GM12878 (cell line): Measurements from ENCODE around the gene MST1R. TPM values are rescaled to one million over a fixed set of nuclear protein-coding genes. Genes with fewer than 3 reads are reported as not detected.

ENCODE experiments used
- ATAC-seq: fragments of 200-7000 bp; cut with Tn5 transposase; 3 replicates; pipeline ENCODE4 v1.9.1; 2020; ENCODE audit warnings: mild to moderate bottlenecking, moderate library complexity
- BruUV-seq: library from RNA; stranded (reverse); fragments of 400-500 nt; replicated peaks from 2 replicates; lab custom pipeline; 2021; lab: Mats Ljungman, UMichigan
- CTCF ChIA-PET: fragments of 300-600 bp; sonication (Branson Sonifier 250); formaldehyde crosslinking; extraction: SDS; loops from one replicate; lab custom pipeline; 2021; ENCODE audit warnings: inconsistent platforms; lab: Yijun Ruan, JAX
- POLR2A ChIA-PET: fragments of 350-600 bp; formaldehyde crosslinking; extraction: SDS; loops from one replicate; lab custom pipeline; 2021; ENCODE audit warnings: inconsistent platforms; lab: Charles Lee
- RAD21 ChIA-PET: fragments of 300-600 bp; sonication (Branson Sonifier 250); formaldehyde crosslinking; loops from one replicate; lab custom pipeline; 2023; ENCODE audit warnings: antibody characterized with exemption; ENCODE audit not compliant: unreplicated experiment; lab: Charles Lee
- SMC1A ChIA-PET: fragments of 300-600 bp; sonication (Branson Sonifier 250); formaldehyde crosslinking; loops from one replicate; lab custom pipeline; 2023; ENCODE audit not compliant: unreplicated experiment, uncharacterized antibody; lab: Charles Lee
- DNase-seq: peaks from one replicate; pipeline ENCODE4 v3.0.0-alpha.2; 2011; ENCODE audit warnings: low read depth, low spot score
- FAIRE-seq: peaks from 3 replicates; lab custom pipeline; 2011; peaks lifted over from hg19 to GRCh38; lab: Jason Lieb, UNC
- H2AFZ ChIP-seq: 2 replicates; pipeline ENCODE4 v1.6.0; 2011; ENCODE audit warnings: low read depth, low read length, control low read depth; ENCODE audit not compliant: control insufficient read depth
- H3K27ac ChIP-seq: 2 replicates; pipeline ENCODE4 v1.5.1; 2011; ENCODE audit warnings: control low read depth; ENCODE audit not compliant: control insufficient read depth, insufficient read depth
- H3K27me3 ChIP-seq, 2 experiments: replicated peaks in 1 of 2; 2 replicates each; pipeline versions ENCODE4 v1.6.0 to v1.6.1; 2011; ENCODE audit warnings: low read length in 1 of 2; ENCODE audit not compliant: control insufficient read depth in 2 of 2, insufficient read depth in 2 of 2
- H3K36me3 ChIP-seq, 2 experiments: 2 replicates each; pipeline ENCODE4 v1.5.1; 2011; ENCODE audit warnings: low read length in 1 of 2; ENCODE audit not compliant: control insufficient read depth in 2 of 2, insufficient read depth in 2 of 2
- H3K4me1 ChIP-seq: 2 replicates; pipeline ENCODE4 v1.6.1; 2011; ENCODE audit warnings: mild to moderate bottlenecking, low read length, moderate library complexity, mixed read lengths; ENCODE audit not compliant: control insufficient read depth, insufficient read depth
- H3K4me2 ChIP-seq: 2 replicates; pipeline ENCODE4 v1.6.0; 2011; ENCODE audit warnings: control low read depth; ENCODE audit not compliant: control insufficient read depth, insufficient read depth
- H3K4me3 ChIP-seq: fragments of 200-600 bp; sonication (generic); 2 replicates; pipeline ENCODE4 v1.5.1; 2016
- H3K79me2 ChIP-seq: 2 replicates; pipeline ENCODE4 v1.6.0; 2011; ENCODE audit warnings: low read length; ENCODE audit not compliant: control insufficient read depth, insufficient read depth
- H3K9ac ChIP-seq: 2 replicates; pipeline ENCODE4 v1.8.0; 2011; ENCODE audit warnings: low read length, control low read depth, mixed read lengths; ENCODE audit not compliant: control insufficient read depth, insufficient read depth
- H3K9me3 ChIP-seq: replicated peaks from 3 replicates; pipeline ENCODE4 v1.5.1; 2011; ENCODE audit warnings: mild to moderate bottlenecking, low read length; ENCODE audit not compliant: control insufficient read depth, insufficient read depth
- H4K20me1 ChIP-seq: 2 replicates; pipeline ENCODE4 v1.6.0; 2011; ENCODE audit not compliant: control insufficient read depth, insufficient read depth
- ASH2L ChIP-seq: fragments of 300-600, 200-600 bp; sonication (generic); IDR thresholded peaks from 2 replicates; pipeline ENCODE4 v1.6.1; 2017; ENCODE audit warnings: low read depth, mild to moderate bottlenecking, borderline replicate concordance
- BACH1 ChIP-seq: fragments of 450-650 bp; IDR thresholded peaks from 2 replicates; pipeline ENCODE4 v1.6.1; 2017; ENCODE audit warnings: mild to moderate bottlenecking, borderline replicate concordance
- CREB1 ChIP-seq: IDR thresholded peaks from 2 replicates; pipeline ENCODE4 v1.6.1; 2012; ENCODE audit warnings: low read depth, mild to moderate bottlenecking, inconsistent platforms
- MYB ChIP-seq: fragments of 150-350 bp; IDR thresholded peaks from 2 replicates; pipeline ENCODE4 v1.6.1; 2014; ENCODE audit warnings: mild to moderate bottlenecking, low read depth, low read length, borderline replicate concordance
- RAD51 ChIP-seq: fragments of 450-650 bp; IDR thresholded peaks from 2 replicates; pipeline ENCODE4 v1.6.1; 2016; ENCODE audit warnings: moderate library complexity, mild to moderate bottlenecking, inconsistent platforms
- SMAD5 ChIP-seq: IDR thresholded peaks from 2 replicates; pipeline ENCODE4 v1.6.1; 2016; ENCODE audit warnings: antibody characterized with exemption, low read depth
- WGBS: methylation state at CpG from one replicate; pipeline ENCODE4 v1.1.6; 2016; ENCODE audit warnings: low lambda C conversion rate; ENCODE audit not compliant: insufficient replicate concordance, insufficient coverage; ENCODE audit errors: missing lambda C conversion rate; 5-methylcytosine and 5-hydroxymethylcytosine counted together
- in situ Hi-C: fragments of 300-500 bp; cut with MboI; formaldehyde crosslinking; loops from 9 replicates; pipeline ENCODE4 v1.14.3; 2018; ENCODE audit warnings: mixed read lengths
- intact Hi-C: fragments of 100-400 bp; cut with micrococcal nuclease; formaldehyde crosslinking; loops from one replicate; pipeline ENCODE4 v1.14.2; 2022; ENCODE audit not compliant: unreplicated experiment
- polyA plus RNA-seq, 11 experiments: library from polyadenylated mRNA; depleted of rRNA in 4 of 11; unstranded in 6 of 11; stranded (reverse) in 5 of 11; fragments of >200 nt; fragmentation: Nextera tagmentation in 4 of 11; fragmentation: Illumina TruSeq in 1 of 11; extraction: Ambion mirVana in 4 of 11; extraction: Trizol in 1 of 11; gene quantifications; 1 replicate in 1 of 11; 2 replicates in 10 of 11; pipeline versions ENCODE4 v1.2.1 to v1.2.3, GENCODE V29; 2011 to 2016; ENCODE audit warnings: inconsistent platforms in 2 of 11, missing spikeins in 2 of 11, low read depth in 1 of 11
- total RNA-seq, 4 experiments: library from RNA; depleted of rRNA in 3 of 4; stranded (reverse); fragments of >200 nt in 3 of 4; fragmentation: Illumina TruSeq in 1 of 4; extraction: Trizol in 1 of 4; gene quantifications; 2 replicates each; pipeline versions ENCODE4 v1.2.1 to v1.2.3, GENCODE V29; 2013 to 2021
- TF ChIP-seq, protein P1 (sequence below): IDR thresholded peaks from 2 replicates; pipeline ENCODE4 v1.6.1; 2012; ENCODE audit warnings: low read length, inconsistent platforms
- TF ChIP-seq, protein P2 (sequence below): IDR thresholded peaks from 2 replicates; pipeline ENCODE4 v1.6.1; 2012; ENCODE audit warnings: mild to moderate bottlenecking, low read depth, low read length
- TF ChIP-seq, protein P3 (sequence below), 3 experiments: IDR thresholded peaks in 2 of 3; conservative IDR thresholded peaks in 1 of 3; 2 replicates each; pipeline ENCODE4 v1.5.1; 2011; ENCODE audit warnings: low read depth in 3 of 3, low read length in 3 of 3, mild to moderate bottlenecking in 3 of 3, control low read depth in 2 of 3, moderate library complexity in 2 of 3, inconsistent platforms in 1 of 3, mixed read lengths in 1 of 3; ENCODE audit not compliant: control insufficient read depth in 2 of 3, insufficient read depth in 1 of 3; ENCODE audit errors: extremely low read depth in 1 of 3

Gene MST1R
- total and polyA plus RNA-seq, 10 of the 15 experiments (the other 5 are each of a cell fraction or from before 2014, with no cell fraction given) = 0.40 to 5.6 (median 1.2) TPM

DNA sequence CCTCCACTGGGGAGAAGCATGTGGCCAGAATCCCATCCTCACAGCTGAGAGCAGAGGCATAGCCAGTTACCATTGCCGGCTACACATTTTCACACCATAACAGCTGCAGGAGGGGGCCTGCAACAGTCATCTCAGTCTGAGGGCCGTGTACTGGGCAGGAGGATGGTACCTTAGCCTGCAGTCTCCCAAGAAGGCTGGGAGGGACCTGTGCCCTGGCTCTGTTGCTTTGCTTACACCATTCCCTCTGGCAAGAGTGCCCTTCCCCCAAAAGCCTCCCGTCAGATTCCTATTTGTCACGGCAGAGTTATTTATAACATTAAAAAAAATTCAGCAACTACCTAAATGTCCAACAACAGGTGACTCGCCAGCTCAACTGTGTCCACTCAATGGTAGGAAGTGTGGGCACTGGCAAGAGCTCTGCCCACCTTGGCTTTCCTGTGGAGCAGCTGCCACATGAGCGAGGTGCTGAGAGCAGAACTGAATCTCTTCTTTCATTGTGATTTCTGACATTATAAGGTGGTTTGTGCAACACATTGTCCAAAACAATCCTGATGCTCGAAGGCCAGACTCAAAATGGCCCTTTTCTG is 38.4 kb downstream of the MST1R start (continued):
- TF ChIP-seq, protein P1, sequence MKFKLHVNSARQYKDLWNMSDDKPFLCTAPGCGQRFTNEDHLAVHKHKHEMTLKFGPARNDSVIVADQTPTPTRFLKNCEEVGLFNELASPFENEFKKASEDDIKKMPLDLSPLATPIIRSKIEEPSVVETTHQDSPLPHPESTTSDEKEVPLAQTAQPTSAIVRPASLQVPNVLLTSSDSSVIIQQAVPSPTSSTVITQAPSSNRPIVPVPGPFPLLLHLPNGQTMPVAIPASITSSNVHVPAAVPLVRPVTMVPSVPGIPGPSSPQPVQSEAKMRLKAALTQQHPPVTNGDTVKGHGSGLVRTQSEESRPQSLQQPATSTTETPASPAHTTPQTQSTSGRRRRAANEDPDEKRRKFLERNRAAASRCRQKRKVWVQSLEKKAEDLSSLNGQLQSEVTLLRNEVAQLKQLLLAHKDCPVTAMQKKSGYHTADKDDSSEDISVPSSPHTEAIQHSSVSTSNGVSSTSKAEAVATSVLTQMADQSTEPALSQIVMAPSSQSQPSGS = no peak
- TF ChIP-seq, protein P2, sequence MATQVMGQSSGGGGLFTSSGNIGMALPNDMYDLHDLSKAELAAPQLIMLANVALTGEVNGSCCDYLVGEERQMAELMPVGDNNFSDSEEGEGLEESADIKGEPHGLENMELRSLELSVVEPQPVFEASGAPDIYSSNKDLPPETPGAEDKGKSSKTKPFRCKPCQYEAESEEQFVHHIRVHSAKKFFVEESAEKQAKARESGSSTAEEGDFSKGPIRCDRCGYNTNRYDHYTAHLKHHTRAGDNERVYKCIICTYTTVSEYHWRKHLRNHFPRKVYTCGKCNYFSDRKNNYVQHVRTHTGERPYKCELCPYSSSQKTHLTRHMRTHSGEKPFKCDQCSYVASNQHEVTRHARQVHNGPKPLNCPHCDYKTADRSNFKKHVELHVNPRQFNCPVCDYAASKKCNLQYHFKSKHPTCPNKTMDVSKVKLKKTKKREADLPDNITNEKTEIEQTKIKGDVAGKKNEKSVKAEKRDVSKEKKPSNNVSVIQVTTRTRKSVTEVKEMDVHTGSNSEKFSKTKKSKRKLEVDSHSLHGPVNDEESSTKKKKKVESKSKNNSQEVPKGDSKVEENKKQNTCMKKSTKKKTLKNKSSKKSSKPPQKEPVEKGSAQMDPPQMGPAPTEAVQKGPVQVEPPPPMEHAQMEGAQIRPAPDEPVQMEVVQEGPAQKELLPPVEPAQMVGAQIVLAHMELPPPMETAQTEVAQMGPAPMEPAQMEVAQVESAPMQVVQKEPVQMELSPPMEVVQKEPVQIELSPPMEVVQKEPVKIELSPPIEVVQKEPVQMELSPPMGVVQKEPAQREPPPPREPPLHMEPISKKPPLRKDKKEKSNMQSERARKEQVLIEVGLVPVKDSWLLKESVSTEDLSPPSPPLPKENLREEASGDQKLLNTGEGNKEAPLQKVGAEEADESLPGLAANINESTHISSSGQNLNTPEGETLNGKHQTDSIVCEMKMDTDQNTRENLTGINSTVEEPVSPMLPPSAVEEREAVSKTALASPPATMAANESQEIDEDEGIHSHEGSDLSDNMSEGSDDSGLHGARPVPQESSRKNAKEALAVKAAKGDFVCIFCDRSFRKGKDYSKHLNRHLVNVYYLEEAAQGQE = no peak
- TF ChIP-seq, all 136 proteins: peak for 0

DNA sequence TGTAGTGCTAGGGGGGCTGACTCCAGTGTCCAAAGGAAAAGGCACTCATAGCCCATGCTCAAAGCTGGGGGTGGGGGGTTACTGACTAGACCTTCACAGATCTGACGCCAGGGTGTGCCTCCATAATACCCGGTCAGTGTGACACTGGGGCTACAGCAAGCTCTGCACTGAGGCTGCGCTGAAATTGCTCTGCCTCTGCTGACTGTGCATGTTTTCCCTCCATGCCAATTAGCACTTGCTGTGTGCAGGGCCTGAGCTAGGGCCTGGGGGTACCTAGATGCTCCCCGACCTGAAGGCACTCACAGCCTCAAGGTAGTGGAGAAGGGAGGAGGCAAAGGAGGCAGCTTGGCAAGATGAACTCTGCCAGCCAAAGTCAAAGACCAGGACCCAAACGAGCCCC is 39.2 kb downstream of the MST1R start:
- BruUV-seq = no TSS peak
- in situ Hi-C loops = no loop called here
- DNase-seq = no peak
- no peak overlapping the region for H3K9ac ChIP-seq
- no peak for ATAC-seq
- ChIA-PET CTCF (no interaction called here), RAD21 (no interaction called here), SMC1A (no interaction called here), POLR2A (no interaction called here)
- FAIRE-seq = no peak
- H2AFZ ChIP-seq = no peak overlapping the region
- intact Hi-C loops = no loop called here
- H3K9me3 ChIP-seq = no peaks in the 10 kb centered on the region
- no peak overlapping the region for H3K4me2 ChIP-seq
- no peaks in the 10 kb centered on the region for H4K20me1 ChIP-seq
- no peak for TF ChIP-seq BACH1
- TF ChIP-seq CREB1 = no peak
- no peak for TF ChIP-seq MYB
- no peak for TF ChIP-seq ASH2L
- TF ChIP-seq, protein P3, sequence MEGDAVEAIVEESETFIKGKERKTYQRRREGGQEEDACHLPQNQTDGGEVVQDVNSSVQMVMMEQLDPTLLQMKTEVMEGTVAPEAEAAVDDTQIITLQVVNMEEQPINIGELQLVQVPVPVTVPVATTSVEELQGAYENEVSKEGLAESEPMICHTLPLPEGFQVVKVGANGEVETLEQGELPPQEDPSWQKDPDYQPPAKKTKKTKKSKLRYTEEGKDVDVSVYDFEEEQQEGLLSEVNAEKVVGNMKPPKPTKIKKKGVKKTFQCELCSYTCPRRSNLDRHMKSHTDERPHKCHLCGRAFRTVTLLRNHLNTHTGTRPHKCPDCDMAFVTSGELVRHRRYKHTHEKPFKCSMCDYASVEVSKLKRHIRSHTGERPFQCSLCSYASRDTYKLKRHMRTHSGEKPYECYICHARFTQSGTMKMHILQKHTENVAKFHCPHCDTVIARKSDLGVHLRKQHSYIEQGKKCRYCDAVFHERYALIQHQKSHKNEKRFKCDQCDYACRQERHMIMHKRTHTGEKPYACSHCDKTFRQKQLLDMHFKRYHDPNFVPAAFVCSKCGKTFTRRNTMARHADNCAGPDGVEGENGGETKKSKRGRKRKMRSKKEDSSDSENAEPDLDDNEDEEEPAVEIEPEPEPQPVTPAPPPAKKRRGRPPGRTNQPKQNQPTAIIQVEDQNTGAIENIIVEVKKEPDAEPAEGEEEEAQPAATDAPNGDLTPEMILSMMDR (IDR thresholded peaks at IDR 0.05 in 2 of 3, conservative IDR thresholded peaks at IDR 0.05 in 1 of 3; ENCODE audit: control insufficient read depth in 2 of 3, extremely low read depth in 1 of 3, insufficient read depth in 1 of 3, low read depth in 3 of 3, low read length in 3 of 3) = no peak
- TF ChIP-seq SMAD5 = no peak
- no peak for TF ChIP-seq RAD51
- H3K4me1 ChIP-seq = no peaks in the 10 kb centered on the region
- H3K36me3 ChIP-seq = no peaks in the 10 kb centered on the region
- H3K4me3 ChIP-seq = no peak overlapping the region
- no peak overlapping the region for H3K27ac ChIP-seq
- WGBS = 11% methylated on average over 5 of the region's 5 CpGs
- H3K79me2 ChIP-seq = no peaks in the 10 kb centered on the region
- H3K27me3 ChIP-seq = peaks cover 3 to 8% of the 10 kb centered on the region in 2 experiments; a peak in 3 of 4 replicates
